Posterior vena cava (tissue), 2 donors: Measurements from ENCODE around the gene HNRNPD. TPM values are rescaled to one million over a fixed set of nuclear protein-coding genes. Genes with fewer than 3 reads are reported as not detected.
"Not testable (repeated sequence)": the region's sequence is repeated elsewhere in the genome, so short reads cannot be mapped to it uniquely, and the experiment has no call there.

Experiments
- DNase-seq: peaks from one replicate; pipeline ENCODE4 v3.0.0-alpha.2; 2020; ENCODE audit warnings: low spot score
- intact Hi-C, 2 donors: fragments of 100-400 bp; cut with DNase I; formaldehyde crosslinking; loops; one replicate each; pipeline versions ENCODE4 v1.14.1 to v1.14.2; 2022 to 2023
- total RNA-seq, 2 donors: library from RNA; stranded (reverse); fragmentation: NEBNext Ultra II Directional; extraction: Animal tissue kit (Norgen Biotek cat#: 25700); gene quantifications; one replicate each; pipeline ENCODE4 v1.2.1, GENCODE V29; 2021
- donor health status: DM: yes; HTN: yes; CAD: no.
- donor health status: DM: yes; HTN: yes; CAD: no.

Gene HNRNPD
- total RNA-seq, 2 donors from 2014 or later: 97.1 to 111 TPM

- intact Hi-C loops: no loop called here
- no peak for DNase-seq
These were observed 42.0 kb downstream of the HNRNPD start for GRCh38 chr4:82331814-82332213.

- intact Hi-C loops: no loop called here
- no peak for DNase-seq
These were observed 53.4 kb downstream of the HNRNPD start for GRCh38 chr4:82320351-82320750.

- intact Hi-C loops, DNase-seq: not testable (repeated sequence)
These were observed 70.7 kb downstream of the HNRNPD start for GRCh38 chr4:82303063-82303462.

Other genes with a start within 250 kb of the HNRNPD start
- gene HNRNPDL, start 56.5 kb upstream of the HNRNPD start, total RNA-seq: 100 to 1,000 TPM; 196 to 202 TPM
- 10 to 100 TPM; 23.7 to 24.9 TPM for gene ENOPH1, start 56.6 kb upstream of the HNRNPD start, total RNA-seq
- 1 to 10 TPM; 6.9 to 9.7 TPM for gene TMEM150C, start 188.0 kb upstream of the HNRNPD start, total RNA-seq